ENCODE results near the gene C1orf52. TPM values are rescaled to one million over a fixed set of nuclear protein-coding genes. Genes with fewer than 3 reads are reported as not detected.

Gene C1orf52
- total and polyA plus RNA-seq, 9 of the 15 experiments (the other 6 are each of a cell fraction or from before 2014, with no cell fraction given), result 17.0 to 38.5 (median 33.0) TPM

GRCh38 chr1:85240174-85240601, 19.3 kb downstream of the C1orf52 start:
- intact Hi-C loops (cut with micrococcal nuclease) (loop anchor here (1.0 to 5.0 kb wide), 2 partner anchors 38 to 131 kb away; partner anchors contain the start of gene SYDE2), in situ Hi-C loops (cut with MboI) (loop anchor here (5.0 kb wide), 1 partner anchor 118 kb away; no protein-coding TSS in a partner anchor)
- Histone ChIP-seq H3K27ac (ENCODE audit: extremely low read depth, low read depth, low read length) (no peak overlapping the region), H2AFZ (ENCODE audit: low read depth, low read length) (peak overlapping the region; percentile 77), H4K20me1 (replicated peaks; ENCODE audit: control insufficient read depth, insufficient read depth, low read length) (no peaks in the 10 kb centered on the region), H3K9me3 (replicated peaks; ENCODE audit: control insufficient read depth, insufficient read depth, low read depth, low read length) (no peaks in the 10 kb centered on the region), H3K79me2 (ENCODE audit: control insufficient read depth, insufficient read depth, low read length) (no peaks in the 10 kb centered on the region), H3K4me3 (no peak overlapping the region), H3K36me3 (ENCODE audit: control insufficient read depth, insufficient read depth, low read length) (no peaks in the 10 kb centered on the region), H3K27me3 (ENCODE audit: control insufficient read depth in 2 of 2, insufficient read depth in 2 of 2, low read length in 2 of 2) (no peaks in the 10 kb centered on the region), H3K4me2 (ENCODE audit: insufficient read depth, low read length) (no peak overlapping the region), H3K9me1 (ENCODE audit: control insufficient read depth, insufficient read depth, low read length) (no peaks in the 10 kb centered on the region), H3K4me1 (replicated peaks in 1 of 2; ENCODE audit: control insufficient read depth in 2 of 2, insufficient read depth in 2 of 2, low read length in 2 of 2) (peaks cover 0 to 22% of the 10 kb centered on the region in 2 experiments; a peak in 4 of 5 replicates), H3K9ac (ENCODE audit: insufficient read depth in 1 of 2, low read depth in 2 of 2, low read length in 2 of 2) (no peak overlapping the region)
- CTCF ChIA-PET (ENCODE audit: low intra/inter-chr PET ratio), result interaction anchor here (2.0 kb wide), 1 partner anchor 131 kb away, joined by 10 read pairs; no protein-coding TSS in a partner anchor
- 22% methylated on average over 1 of the region's 1 CpG for WGBS (ENCODE audit: insufficient coverage, low coverage, missing lambda C conversion rate)
- FAIRE-seq (no peak), DNase-seq (ENCODE audit: extremely low read depth in 1 of 4, low spot score in 3 of 4) (peak in 2 of 4 experiments; percentile 30 to 38), ATAC-seq (peak; percentile 73)
- POLR2A ChIA-PET, result interaction anchor here (0.5 to 2.5 kb wide), 7 partner anchors 9 to 110 kb away, joined by 3 to 14 read pairs (median 4); partner anchors contain the start of gene SYDE2
- no TSS peak for BruUV-seq (replicated peaks)
- TF ChIP-seq ZFP36 (IDR thresholded peaks at IDR 0.05; ENCODE audit: low read depth, low read length, partially characterized antibody) (peak; percentile 83), HMBOX1 (IDR thresholded peaks at IDR 0.05) (no peak), SREBF2 (CRISPR knock-in tag; IDR thresholded peaks at IDR 0.05) (no peak), HDAC1 (IDR thresholded peaks at IDR 0.05) (no peak), TFE3 (CRISPR knock-in tag; IDR thresholded peaks at IDR 0.05) (no peak), SMC3 (conservative IDR thresholded peaks at IDR 0.05; ENCODE audit: insufficient read depth, low read depth, low read length) (peak; percentile 46), RAD21 (CRISPR knock-in tag; conservative IDR thresholded peaks at IDR 0.05 in 1 of 2, IDR thresholded peaks at IDR 0.05 in 1 of 2) (peak; percentile 63 to 79), CC2D1A (IDR thresholded peaks at IDR 0.05) (0 out of 2 replicates have a peak, but pooled peaks have one; percentile 36), CTCF (IDR thresholded peaks at IDR 0.05 in 2 of 3, conservative IDR thresholded peaks at IDR 0.05 in 1 of 3; ENCODE audit: insufficient read depth in 2 of 3, low read depth in 1 of 3, low read length in 3 of 3) (peak; percentile 43 to 70 (median 44); a peak in 5 of 6 replicates), BMI1 (IDR thresholded peaks at IDR 0.05; ENCODE audit: low read length) (no peak)
